Cardiac fibroblast (primary cell): ENCODE results near the gene DLG5.
A peak's percentile ranks its signal among the peaks of the same experiment; 100 is the strongest.

Experiments used
- DNase-seq, 2 donors: peaks; one replicate each; pipeline versions ENCODE4 v3.0.0 to v3.0.0-alpha.2; 2010; ENCODE audit warnings: low read depth in 2 of 2
- H3K4me3 ChIP-seq, 2 donors: replicated peaks in 1 of 2; 1 replicate in 1 of 2; 2 replicates in 1 of 2; pipeline ENCODE4 v1.5.1; 2011; ENCODE audit warnings: low read depth in 2 of 2, low read length in 2 of 2, mild to moderate bottlenecking in 2 of 2, moderate library complexity in 1 of 2
- TF ChIP-seq, protein P1 (sequence below): IDR thresholded peaks from one replicate; pipeline ENCODE4 v1.5.1; 2011; ENCODE audit warnings: low read depth, mild to moderate bottlenecking, low read length, inconsistent platforms

The DLG5 gene

GRCh38 chr10:77756319-77757232, 170.0 kb downstream of the DLG5 start:
- DNase-seq = peak; percentile 84 to 89
- H3K4me3 ChIP-seq = no peak overlapping the region
- TF ChIP-seq, protein P1, sequence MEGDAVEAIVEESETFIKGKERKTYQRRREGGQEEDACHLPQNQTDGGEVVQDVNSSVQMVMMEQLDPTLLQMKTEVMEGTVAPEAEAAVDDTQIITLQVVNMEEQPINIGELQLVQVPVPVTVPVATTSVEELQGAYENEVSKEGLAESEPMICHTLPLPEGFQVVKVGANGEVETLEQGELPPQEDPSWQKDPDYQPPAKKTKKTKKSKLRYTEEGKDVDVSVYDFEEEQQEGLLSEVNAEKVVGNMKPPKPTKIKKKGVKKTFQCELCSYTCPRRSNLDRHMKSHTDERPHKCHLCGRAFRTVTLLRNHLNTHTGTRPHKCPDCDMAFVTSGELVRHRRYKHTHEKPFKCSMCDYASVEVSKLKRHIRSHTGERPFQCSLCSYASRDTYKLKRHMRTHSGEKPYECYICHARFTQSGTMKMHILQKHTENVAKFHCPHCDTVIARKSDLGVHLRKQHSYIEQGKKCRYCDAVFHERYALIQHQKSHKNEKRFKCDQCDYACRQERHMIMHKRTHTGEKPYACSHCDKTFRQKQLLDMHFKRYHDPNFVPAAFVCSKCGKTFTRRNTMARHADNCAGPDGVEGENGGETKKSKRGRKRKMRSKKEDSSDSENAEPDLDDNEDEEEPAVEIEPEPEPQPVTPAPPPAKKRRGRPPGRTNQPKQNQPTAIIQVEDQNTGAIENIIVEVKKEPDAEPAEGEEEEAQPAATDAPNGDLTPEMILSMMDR = peak; percentile 89

- H3K4me3 ChIP-seq = peak overlapping the region in 1 of 2 donors; percentile 11
- TF ChIP-seq, protein P1 = no peak
- DNase-seq = peak; percentile 68 to 75
These were observed 180.4 kb downstream of the DLG5 start for GRCh38 chr10:77746047-77746707.

GRCh38 chr10:77744245-77744644, 182.3 kb downstream of the DLG5 start:
- no peak overlapping the region for H3K4me3 ChIP-seq
- TF ChIP-seq, protein P1 = no peak
- peak in 1 of 2 donors; percentile 38 for DNase-seq

DNA sequence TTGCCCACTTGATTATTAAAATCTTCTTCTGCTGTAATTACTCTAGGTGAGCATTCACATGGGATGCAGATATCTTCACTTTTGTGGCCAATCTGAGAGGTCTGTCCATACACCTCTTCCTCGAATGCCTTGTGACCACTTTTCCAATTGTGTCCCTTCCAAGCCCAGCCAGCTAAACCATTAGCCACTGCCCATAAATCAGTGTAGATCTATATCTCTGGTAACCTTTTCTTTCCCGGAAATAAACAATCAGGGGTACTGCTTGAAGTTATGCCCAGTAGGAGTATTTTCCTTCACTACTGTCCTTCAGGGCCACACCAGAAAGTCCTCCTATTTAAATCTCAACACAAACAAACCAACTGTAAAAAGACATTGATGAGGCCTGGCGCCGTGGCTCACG, 184.4 kb downstream of the DLG5 start:
- no peak overlapping the region for H3K4me3 ChIP-seq
- TF ChIP-seq, protein P1 = no peak
- no peak for DNase-seq

GRCh38 chr10:77741746-77742145, 184.8 kb downstream of the DLG5 start:
- DNase-seq = peak; percentile 21 to 67
- H3K4me3 ChIP-seq = no peak overlapping the region
- TF ChIP-seq, protein P1 = no peak
